Upper lobe of right lung (tissue), 1 donor: ENCODE data around the gene PRORP. TPM values are rescaled to one million over a fixed set of nuclear protein-coding genes. Genes with fewer than 3 reads are reported as not detected.

Source experiments
- ATAC-seq: fragments of 200-7000 bp; cut with Tn5 transposase; one replicate; pipeline ENCODE4 v1.9.1; 2020; ENCODE audit warnings: mild to moderate bottlenecking, moderate library complexity
- DNase-seq: peaks from one replicate; pipeline ENCODE4 v3.0.0-alpha.2; 2020
- H3K27ac ChIP-seq: fragments of 200-600 bp; one replicate; pipeline ENCODE4 v1.8.0; 2022
- H3K27me3 ChIP-seq: fragments of 200-600 bp; one replicate; pipeline ENCODE4 v1.8.0; 2022; ENCODE audit warnings: mild to moderate bottlenecking
- H3K36me3 ChIP-seq: fragments of 200-600 bp; one replicate; pipeline ENCODE4 v1.8.0; 2022
- H3K4me1 ChIP-seq: fragments of 200-600 bp; one replicate; pipeline ENCODE4 v1.8.0; 2022
- H3K4me3 ChIP-seq: fragments of 200-600 bp; one replicate; pipeline ENCODE4 v1.8.0; 2022; ENCODE audit warnings: mild to moderate bottlenecking
- H3K9me3 ChIP-seq: fragments of 200-600 bp; one replicate; pipeline ENCODE4 v1.8.0; 2022
- intact Hi-C: fragments of 100-400 bp; cut with DNase I; formaldehyde crosslinking; loops from one replicate; pipeline ENCODE4 v1.11.0; 2022
- total RNA-seq: library from RNA; stranded (reverse); fragmentation: NEBNext Ultra II Directional; extraction: Animal tissue kit (Norgen Biotek cat#: 25700); gene quantifications from one replicate; pipeline ENCODE4 v1.2.1, GENCODE V29; 2021
- TF ChIP-seq, protein P1 (sequence below): fragments of 200-600 bp; IDR thresholded peaks from one replicate; pipeline ENCODE4 v1.8.0; 2022; ENCODE audit warnings: antibody characterized with exemption
- donor health status: DM: no; HTN: yes; CAD: no; lungs with severe emphysema.

PRORP gene
- total RNA-seq, 1 donor from 2014 or later: 22.2 TPM

DNA sequence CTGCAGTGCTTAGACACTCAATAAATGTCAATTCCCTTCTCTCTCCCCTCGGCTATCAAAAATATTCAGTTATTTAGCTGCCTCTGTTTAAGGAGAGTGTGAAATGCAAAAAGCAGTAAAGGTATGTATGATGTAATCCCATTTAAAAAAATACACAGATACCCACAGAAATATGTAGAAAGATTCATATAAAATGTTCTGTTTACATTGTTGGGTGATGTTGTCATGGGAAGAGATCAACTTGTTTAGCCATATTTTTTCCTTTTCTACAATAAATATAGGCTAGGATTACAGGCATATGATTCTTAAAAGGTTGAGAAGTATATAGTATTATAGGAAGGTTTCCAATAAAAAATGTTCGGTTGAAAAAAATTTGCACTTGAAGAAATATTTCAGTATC is 8.3 kb upstream of the PRORP start:
- intact Hi-C loops: no loop called here
- Histone ChIP-seq H3K4me1 (peaks cover 5% of the 10 kb centered on the region), H3K4me3 (no peak overlapping the region), H3K27me3 (no peaks in the 10 kb centered on the region), H3K9me3 (no peaks in the 10 kb centered on the region), H3K27ac (no peak overlapping the region), H3K36me3 (peaks cover 73% of the 10 kb centered on the region)
- TF ChIP-seq, protein P1, sequence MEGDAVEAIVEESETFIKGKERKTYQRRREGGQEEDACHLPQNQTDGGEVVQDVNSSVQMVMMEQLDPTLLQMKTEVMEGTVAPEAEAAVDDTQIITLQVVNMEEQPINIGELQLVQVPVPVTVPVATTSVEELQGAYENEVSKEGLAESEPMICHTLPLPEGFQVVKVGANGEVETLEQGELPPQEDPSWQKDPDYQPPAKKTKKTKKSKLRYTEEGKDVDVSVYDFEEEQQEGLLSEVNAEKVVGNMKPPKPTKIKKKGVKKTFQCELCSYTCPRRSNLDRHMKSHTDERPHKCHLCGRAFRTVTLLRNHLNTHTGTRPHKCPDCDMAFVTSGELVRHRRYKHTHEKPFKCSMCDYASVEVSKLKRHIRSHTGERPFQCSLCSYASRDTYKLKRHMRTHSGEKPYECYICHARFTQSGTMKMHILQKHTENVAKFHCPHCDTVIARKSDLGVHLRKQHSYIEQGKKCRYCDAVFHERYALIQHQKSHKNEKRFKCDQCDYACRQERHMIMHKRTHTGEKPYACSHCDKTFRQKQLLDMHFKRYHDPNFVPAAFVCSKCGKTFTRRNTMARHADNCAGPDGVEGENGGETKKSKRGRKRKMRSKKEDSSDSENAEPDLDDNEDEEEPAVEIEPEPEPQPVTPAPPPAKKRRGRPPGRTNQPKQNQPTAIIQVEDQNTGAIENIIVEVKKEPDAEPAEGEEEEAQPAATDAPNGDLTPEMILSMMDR: no peak
- DNase-seq (no peak), ATAC-seq (no peak)

DNA sequence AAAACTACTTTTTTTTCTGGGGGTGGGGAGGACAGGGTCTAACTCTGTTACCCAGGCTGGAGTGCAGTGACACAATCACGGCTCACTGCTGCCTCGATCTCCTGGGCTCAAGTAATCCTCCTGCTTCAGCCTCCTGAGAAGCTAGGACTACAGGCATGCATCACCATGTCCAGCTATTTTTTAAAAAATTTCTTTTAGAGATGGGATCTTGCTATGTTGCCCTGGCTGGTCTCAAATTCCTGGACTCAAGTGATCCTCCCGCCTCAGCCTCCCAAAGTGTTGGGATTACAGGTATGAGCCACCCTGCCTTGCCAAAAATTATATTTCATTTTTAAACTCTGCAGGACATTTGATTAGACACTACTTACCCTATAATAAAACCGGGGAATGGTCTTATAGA is 6.1 kb upstream of the PRORP start:
- Histone ChIP-seq H3K4me1 (peaks cover 11% of the 10 kb centered on the region), H3K36me3 (peaks cover 51% of the 10 kb centered on the region), H3K9me3 (no peaks in the 10 kb centered on the region), H3K4me3 (no peak overlapping the region), H3K27me3 (no peaks in the 10 kb centered on the region), H3K27ac (no peak overlapping the region)
- DNase-seq (no peak), ATAC-seq (no peak)
- TF ChIP-seq, protein P1: no peak
- intact Hi-C loops: no loop called here

DNA sequence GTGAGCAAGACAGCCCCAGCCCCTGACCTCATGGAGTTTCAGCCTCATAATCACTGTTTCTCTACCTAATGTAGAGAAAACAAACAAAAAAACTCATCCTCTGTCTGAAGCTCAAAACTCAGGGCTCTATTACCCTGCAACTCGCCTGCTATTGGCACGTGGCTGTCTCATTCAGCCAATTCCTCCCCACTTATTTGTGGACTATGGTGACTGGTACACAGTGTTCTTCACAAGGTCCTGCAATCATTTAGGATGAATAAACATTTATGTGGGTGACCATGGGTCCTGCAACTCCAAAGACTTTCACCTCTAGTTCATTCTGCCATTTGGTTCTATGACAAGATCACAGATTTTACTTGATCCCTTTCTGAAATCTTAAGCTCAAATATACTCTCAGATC is 5.2 kb upstream of the PRORP start:
- H3K27me3 ChIP-seq: no peaks in the 10 kb centered on the region
- peaks cover 42% of the 10 kb centered on the region for H3K36me3 ChIP-seq
- peaks cover 11% of the 10 kb centered on the region for H3K4me1 ChIP-seq
- TF ChIP-seq, protein P1: no peak
- ATAC-seq: no peak
- no peak for DNase-seq
- H3K9me3 ChIP-seq: no peaks in the 10 kb centered on the region
- H3K4me3 ChIP-seq: no peak overlapping the region
- no peak overlapping the region for H3K27ac ChIP-seq
- intact Hi-C loops: no loop called here

DNA sequence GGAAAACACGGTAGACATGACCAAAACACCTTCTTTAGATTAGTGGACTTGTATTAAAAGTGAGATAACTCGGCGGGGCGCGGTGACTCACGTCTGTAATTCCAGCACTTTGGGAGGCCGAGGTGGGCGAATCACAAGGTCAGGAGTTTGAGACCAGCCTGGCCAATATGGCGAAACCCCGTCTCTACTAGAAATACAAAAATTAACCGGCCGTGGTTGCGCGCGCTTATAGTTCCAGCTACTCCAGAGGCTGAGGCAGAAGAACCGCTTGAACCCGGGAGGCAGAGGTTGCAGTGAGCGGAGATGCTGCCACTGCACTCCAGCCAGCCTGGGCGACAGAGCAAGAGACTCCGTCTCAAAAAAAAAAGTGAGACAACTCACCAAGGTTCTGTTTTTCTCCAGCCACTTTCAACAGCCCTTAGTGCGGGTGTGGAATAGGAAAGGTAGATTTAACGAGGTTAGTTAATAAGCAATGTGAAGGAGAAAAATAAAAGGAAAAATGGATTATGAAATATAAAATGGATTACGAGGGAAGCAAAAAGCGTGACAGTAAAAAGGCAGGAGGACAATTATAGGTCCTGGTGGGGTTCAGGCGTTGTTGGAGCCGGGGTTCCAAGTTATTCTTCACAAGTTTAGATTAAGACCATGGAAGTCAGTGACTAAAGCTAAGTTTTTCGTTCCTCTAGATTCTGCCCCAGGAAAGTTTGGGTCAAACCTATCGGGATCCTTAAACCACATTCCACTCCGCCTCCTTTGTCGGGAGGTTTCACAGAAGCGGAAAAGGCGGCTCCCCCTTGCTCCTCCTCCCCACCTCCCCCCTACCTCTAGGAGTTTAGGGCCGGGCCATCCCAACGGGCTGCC is 1.1 kb upstream of the PRORP start:
- ATAC-seq (no peak), DNase-seq (peak; percentile 66)
- TF ChIP-seq, protein P1: no peak
- Histone ChIP-seq H3K4me1 (peaks cover 23% of the 10 kb centered on the region), H3K27ac (peak overlapping the region; percentile 99), H3K9me3 (no peaks in the 10 kb centered on the region), H3K27me3 (no peaks in the 10 kb centered on the region), H3K4me3 (peak overlapping the region; percentile 78), H3K36me3 (peaks cover 3% of the 10 kb centered on the region)
- intact Hi-C loops: no loop called here

DNA sequence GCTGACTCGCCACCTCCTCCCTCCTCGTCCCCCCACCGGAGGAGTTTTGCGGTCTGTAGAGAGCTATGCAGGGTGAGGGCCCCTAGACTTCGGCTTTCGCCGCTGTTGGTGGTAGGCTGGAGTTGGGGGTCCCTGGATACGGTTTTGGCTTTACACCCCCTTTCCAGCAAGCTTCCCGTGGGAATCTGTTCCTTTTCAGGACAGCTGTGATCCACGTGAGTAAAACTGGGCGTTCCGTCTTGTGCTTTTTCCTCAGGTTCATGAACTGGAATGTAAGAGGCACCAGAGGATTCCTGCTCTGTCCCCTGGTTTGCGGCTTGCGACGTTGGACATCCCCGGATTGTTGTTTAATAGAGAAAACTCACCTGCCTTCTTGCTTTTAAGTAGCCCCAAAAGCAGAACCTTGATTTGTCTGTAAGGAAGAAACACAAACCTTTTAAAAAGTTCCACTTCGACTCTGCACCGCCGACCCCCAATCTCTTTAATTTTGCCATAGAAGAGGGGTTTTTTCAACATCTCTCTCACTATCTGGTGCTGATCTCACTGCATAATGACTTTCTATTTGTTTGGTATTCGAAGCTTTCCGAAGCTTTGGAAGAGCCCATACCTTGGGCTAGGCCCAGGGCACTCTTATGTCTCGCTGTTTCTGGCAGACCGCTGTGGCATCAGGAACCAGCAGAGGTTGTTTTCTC is 490 bp downstream of the PRORP start:
- TF ChIP-seq, protein P1: no peak
- intact Hi-C loops: no loop called here
- Histone ChIP-seq H3K36me3 (no peaks in the 10 kb centered on the region), H3K27ac (peak overlapping the region; percentile 99), H3K4me1 (peaks cover 23% of the 10 kb centered on the region), H3K27me3 (no peaks in the 10 kb centered on the region), H3K9me3 (no peaks in the 10 kb centered on the region), H3K4me3 (peak overlapping the region; percentile 78)
- no peak for DNase-seq
- peak; percentile 1 for ATAC-seq
